HL-60 (cell line): Measurements from ENCODE around the gene DEFB132.
"Not testable (repeated sequence)": the region's sequence is repeated elsewhere in the genome, so short reads cannot be mapped to it uniquely, and the experiment has no call there.

Experiments used
- CTCF ChIP-seq: IDR thresholded peaks from one replicate; pipeline ENCODE4 v1.5.1; 2011; ENCODE audit warnings: low read length, control low read depth, inconsistent platforms; ENCODE audit not compliant: insufficient read depth
- GABPA ChIP-seq: IDR thresholded peaks from 2 replicates; pipeline ENCODE4 v1.6.1; 2012; ENCODE audit warnings: low read depth
- POLR2AphosphoS5 ChIP-seq: IDR thresholded peaks from 2 replicates; pipeline ENCODE4 v1.6.1; 2012; ENCODE audit warnings: low read depth
- REST ChIP-seq: IDR thresholded peaks from 2 replicates; pipeline ENCODE4 v1.6.1; 2012; ENCODE audit warnings: low read depth; ENCODE audit not compliant: insufficient replicate concordance
- SPI1 ChIP-seq: IDR thresholded peaks from 2 replicates; pipeline ENCODE4 v1.6.1; 2012; ENCODE audit warnings: low read depth, mild to moderate bottlenecking, borderline replicate concordance

GRCh38 chr20:253447-253846, 4.1 kb upstream of the DEFB132 start:
- TF ChIP-seq CTCF, POLR2AphosphoS5, SPI1, GABPA, REST: not testable (repeated sequence)
